GM12891 (cell line): ENCODE measurements around the gene TSC22D2.

Source experiments
- DNase-seq: peaks from one replicate; pipeline ENCODE4 v3.0.0; 2011; ENCODE audit warnings: low spot score; ENCODE audit not compliant: insufficient read length
- FAIRE-seq: peaks from 2 replicates; lab custom pipeline; 2011; peaks lifted over from hg19 to GRCh38; lab: Jason Lieb, UNC
- PAX5 ChIP-seq: IDR thresholded peaks from 2 replicates; pipeline ENCODE4 v1.6.1; 2011; ENCODE audit warnings: low read length, moderate library complexity, mild to moderate bottlenecking; ENCODE audit not compliant: insufficient read depth, severe bottlenecking
- POLR2A ChIP-seq: IDR thresholded peaks from 2 replicates; pipeline ENCODE4 v1.6.1; 2011; ENCODE audit warnings: low read depth, low read length, control low read depth
- POLR2AphosphoS5 ChIP-seq: IDR thresholded peaks from 2 replicates; pipeline ENCODE4 v1.6.1; 2011; ENCODE audit warnings: low read depth, low read length, control low read depth
- POU2F2 ChIP-seq: IDR thresholded peaks from 2 replicates; pipeline ENCODE4 v1.6.1; 2011; ENCODE audit warnings: low read depth, mild to moderate bottlenecking, control low read depth, low read length, moderate library complexity
- SPI1 ChIP-seq: IDR thresholded peaks from 2 replicates; pipeline ENCODE4 v1.6.1; 2011; ENCODE audit warnings: low read depth, low read length, control low read depth
- TAF1 ChIP-seq: IDR thresholded peaks from 2 replicates; pipeline ENCODE4 v1.6.1; 2011; ENCODE audit warnings: low read depth, low read length, control low read depth

Gene TSC22D2

GRCh38 chr3:150446470-150446977, 38.4 kb downstream of the TSC22D2 start:
- TF ChIP-seq POLR2A (no peak), PAX5 (no peak), TAF1 (no peak), POLR2AphosphoS5 (no peak), POU2F2 (no peak), SPI1 (no peak)
- DNase-seq (no peak), FAIRE-seq (no peak)

GRCh38 chr3:150447084-150447483, 39.0 kb downstream of the TSC22D2 start:
- TF ChIP-seq TAF1 (no peak), POLR2A (no peak), PAX5 (no peak), POLR2AphosphoS5 (no peak), SPI1 (no peak)
- DNase-seq = no peak
- no peak for FAIRE-seq

DNA sequence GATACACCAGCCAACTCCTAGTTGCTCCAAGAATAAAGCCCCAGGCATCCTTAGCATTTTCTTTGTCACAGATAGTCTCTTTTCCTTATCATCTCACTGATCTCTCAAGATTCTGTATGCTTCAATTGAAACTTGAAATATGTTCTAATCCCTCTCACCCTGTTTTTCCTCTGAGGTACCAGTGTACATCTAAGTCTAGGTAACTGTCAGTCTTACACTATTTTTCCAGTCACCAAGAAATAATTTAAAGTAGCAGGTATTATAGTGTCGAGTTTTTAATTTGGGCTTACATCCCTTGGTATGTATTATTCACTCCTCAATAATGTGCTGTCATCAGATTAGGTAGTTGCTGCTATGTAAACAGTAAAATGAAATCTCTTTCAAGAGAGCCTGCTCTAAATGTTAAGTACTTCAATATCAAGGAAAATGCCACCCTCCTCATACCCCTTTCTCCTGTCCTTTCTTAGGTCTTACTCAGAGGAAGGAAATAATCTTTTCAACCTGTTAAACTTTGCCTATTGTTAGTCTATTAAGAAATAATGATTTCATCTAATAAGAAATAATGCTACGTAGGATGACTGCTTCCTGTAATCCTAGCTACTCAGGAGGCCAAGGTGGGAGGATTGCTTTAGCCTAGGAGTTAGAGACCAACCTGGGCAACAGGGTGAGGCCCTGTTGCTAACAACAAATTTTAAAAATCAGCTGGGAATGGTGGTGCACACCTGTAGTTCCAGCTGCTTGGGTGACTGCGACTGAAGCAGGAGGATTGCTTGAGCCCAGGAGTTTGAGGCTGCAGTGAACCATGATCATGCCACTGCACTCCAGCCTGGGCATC, 39.8 kb downstream of the TSC22D2 start:
- DNase-seq (no peak), FAIRE-seq (no peak)
- TF ChIP-seq SPI1 (no peak), PAX5 (no peak), POLR2AphosphoS5 (no peak), POLR2A (no peak), TAF1 (no peak), POU2F2 (no peak)

DNA sequence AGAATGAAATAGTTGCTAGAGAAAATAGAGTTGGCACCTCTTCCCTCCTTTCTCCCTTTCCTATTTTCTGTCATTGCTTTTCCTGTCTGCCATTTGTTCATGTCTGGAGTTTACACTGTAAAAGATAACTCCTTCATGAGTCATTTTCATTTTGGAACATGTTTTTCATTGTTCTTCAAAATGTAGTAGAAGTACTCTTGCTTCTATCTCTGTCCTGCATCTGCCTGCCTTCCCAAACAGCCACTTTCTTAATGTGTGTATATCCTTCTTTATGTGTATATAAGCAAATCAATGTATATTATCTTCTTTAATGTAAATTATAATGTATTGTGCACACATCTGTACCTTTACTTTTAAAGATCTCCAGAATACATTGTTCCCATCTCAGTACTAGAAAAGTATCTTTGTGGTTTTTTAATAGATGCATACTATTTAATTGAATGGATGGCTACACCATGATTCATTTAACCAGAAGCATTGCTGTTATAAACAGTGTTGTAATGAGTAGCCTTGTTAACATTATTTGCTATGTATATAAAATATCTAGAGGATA, 41.1 kb downstream of the TSC22D2 start:
- FAIRE-seq (no peak), DNase-seq (no peak)
- no peak for TF ChIP-seq POLR2A
- no peak for TF ChIP-seq TAF1
- TF ChIP-seq SPI1 = no peak
- TF ChIP-seq POLR2AphosphoS5 = no peak
- TF ChIP-seq PAX5 = no peak
- no peak for TF ChIP-seq POU2F2

GRCh38 chr3:150450916-150451315, 42.8 kb downstream of the TSC22D2 start:
- TF ChIP-seq POLR2AphosphoS5 (no peak), POU2F2 (no peak), SPI1 (no peak), POLR2A (no peak), TAF1 (no peak), PAX5 (no peak)
- FAIRE-seq = no peak

DNA sequence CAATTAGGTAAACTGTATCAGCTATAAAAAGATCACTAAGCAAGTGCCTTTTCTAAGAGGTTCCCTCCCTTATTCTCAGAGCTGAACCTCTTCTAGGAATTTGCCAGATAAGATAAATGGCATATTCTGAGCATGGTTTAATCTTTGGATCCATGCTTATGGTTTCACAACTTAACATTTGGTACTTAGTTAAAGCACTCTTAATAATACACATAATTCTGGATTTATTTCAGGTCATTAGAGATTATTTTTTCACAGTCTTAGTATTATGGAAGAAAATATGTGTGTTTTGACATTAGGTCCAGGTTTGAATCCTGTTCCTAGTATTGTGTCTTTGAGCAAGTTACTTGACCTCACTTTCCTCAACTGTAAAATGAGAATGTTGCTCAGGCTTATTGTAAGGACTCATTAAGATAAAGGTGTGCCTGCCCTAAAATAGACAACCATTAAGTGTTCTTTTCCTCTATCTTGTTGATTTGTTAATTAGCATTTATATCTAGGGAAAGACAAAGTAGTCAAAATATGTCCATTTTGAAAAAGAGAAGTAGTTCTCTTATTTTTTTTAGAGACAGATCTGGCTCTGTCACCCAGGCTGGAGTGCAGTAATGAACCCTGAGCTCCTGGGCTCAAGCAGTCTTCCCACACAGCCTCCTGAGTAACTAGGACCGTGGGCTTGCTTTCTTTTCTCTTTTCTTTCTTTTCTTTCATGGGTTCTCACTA, 43.4 kb downstream of the TSC22D2 start:
- FAIRE-seq (no peak), DNase-seq (no peak)
- TF ChIP-seq SPI1 = no peak
- no peak for TF ChIP-seq POLR2A
- TF ChIP-seq PAX5 = no peak
- no peak for TF ChIP-seq TAF1
- no peak for TF ChIP-seq POU2F2
- no peak for TF ChIP-seq POLR2AphosphoS5

More at GRCh38 chr3:150450916-150451315, 42.8 kb downstream of the TSC22D2 start:
- no peak for DNase-seq

DNA sequence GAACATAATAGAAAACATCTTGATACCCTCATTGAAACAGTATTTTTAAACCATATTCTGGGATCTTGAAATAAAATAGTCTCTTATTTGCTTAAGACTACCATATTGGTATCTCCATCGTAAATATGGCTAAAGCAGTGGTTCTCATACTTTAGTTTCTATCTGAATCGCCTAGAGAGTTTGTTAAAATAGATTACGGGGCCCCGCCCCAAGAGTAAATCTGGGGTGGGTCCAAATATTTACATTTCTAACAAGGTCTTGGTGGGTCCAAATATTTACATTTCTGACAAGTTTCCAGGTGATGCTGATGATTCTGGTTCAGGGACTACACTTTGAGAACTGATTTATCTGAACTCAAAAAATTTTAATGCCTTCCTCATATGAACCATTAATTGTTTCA, 45.3 kb downstream of the TSC22D2 start:
- TF ChIP-seq SPI1 (no peak), POLR2AphosphoS5 (no peak), PAX5 (no peak), POLR2A (no peak), POU2F2 (no peak), TAF1 (no peak)
- DNase-seq (no peak), FAIRE-seq (no peak)

- TF ChIP-seq SPI1 (no peak), PAX5 (no peak), POU2F2 (no peak), POLR2AphosphoS5 (no peak), TAF1 (no peak), POLR2A (no peak)
These were observed 46.0 kb downstream of the TSC22D2 start for GRCh38 chr3:150454085-150454484.

DNA sequence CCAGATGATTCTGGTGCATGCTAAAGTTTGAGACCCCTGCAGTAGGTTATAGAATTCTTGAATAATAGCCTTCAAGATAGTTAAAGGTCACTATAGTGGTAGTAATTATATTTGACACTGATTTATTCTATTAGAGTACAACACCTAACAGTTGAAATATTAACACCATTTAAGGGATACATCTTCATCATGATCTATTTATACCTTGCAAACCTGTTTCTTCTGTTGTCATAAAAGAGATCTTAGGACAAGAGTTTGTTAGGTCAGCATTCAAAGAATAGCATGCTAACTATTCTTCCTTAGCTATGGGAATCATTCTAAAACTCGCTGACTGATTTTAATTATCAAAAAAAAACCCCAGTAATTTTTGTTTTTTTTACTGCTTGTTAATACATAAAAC, 46.5 kb downstream of the TSC22D2 start:
- FAIRE-seq = no peak
- no peak for DNase-seq

More at GRCh38 chr3:150454085-150454484, 46.0 kb downstream of the TSC22D2 start:
- DNase-seq (no peak), FAIRE-seq (no peak)

More for the DNA sequence above, 46.5 kb downstream of the TSC22D2 start:
- no peak for TF ChIP-seq POLR2A
- no peak for TF ChIP-seq POLR2AphosphoS5
- no peak for TF ChIP-seq SPI1
- no peak for TF ChIP-seq TAF1
- no peak for TF ChIP-seq PAX5
- no peak for TF ChIP-seq POU2F2
